ENCODE results near the gene C11orf68.
A peak's percentile ranks its signal among the peaks of the same experiment; 100 is the strongest.

C11orf68 gene

DNA sequence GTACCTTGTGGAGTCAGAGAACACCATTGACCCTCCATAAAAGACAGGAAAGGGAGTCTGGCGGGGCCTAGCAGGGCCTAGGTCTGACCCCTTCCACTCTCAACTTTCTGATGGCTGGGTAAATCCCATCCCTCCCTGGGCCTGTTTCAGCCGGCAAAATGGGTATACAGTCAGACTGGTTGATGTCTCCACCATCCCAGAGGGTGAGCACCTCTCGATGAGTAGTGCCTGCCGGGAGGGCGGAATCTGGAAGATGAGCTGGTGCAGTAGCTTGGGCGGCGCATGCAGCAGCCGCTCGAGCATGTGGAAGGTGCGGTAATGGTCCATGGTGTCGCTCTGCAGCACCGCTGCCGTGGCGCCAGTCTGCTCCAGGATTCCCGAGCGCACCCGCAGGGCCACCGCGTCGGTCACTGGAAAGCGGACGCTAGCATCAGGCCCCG is 31.1 kb downstream of the C11orf68 start:
- peak overlapping the region; percentile 90 for H3K4me3 ChIP-seq (ENCODE audit: low read depth, low read length)
- TF ChIP-seq, protein P1, sequence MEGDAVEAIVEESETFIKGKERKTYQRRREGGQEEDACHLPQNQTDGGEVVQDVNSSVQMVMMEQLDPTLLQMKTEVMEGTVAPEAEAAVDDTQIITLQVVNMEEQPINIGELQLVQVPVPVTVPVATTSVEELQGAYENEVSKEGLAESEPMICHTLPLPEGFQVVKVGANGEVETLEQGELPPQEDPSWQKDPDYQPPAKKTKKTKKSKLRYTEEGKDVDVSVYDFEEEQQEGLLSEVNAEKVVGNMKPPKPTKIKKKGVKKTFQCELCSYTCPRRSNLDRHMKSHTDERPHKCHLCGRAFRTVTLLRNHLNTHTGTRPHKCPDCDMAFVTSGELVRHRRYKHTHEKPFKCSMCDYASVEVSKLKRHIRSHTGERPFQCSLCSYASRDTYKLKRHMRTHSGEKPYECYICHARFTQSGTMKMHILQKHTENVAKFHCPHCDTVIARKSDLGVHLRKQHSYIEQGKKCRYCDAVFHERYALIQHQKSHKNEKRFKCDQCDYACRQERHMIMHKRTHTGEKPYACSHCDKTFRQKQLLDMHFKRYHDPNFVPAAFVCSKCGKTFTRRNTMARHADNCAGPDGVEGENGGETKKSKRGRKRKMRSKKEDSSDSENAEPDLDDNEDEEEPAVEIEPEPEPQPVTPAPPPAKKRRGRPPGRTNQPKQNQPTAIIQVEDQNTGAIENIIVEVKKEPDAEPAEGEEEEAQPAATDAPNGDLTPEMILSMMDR (IDR thresholded peaks at IDR 0.05; ENCODE audit: borderline replicate concordance, insufficient read depth, low read depth, low read length) = no peak

DNA sequence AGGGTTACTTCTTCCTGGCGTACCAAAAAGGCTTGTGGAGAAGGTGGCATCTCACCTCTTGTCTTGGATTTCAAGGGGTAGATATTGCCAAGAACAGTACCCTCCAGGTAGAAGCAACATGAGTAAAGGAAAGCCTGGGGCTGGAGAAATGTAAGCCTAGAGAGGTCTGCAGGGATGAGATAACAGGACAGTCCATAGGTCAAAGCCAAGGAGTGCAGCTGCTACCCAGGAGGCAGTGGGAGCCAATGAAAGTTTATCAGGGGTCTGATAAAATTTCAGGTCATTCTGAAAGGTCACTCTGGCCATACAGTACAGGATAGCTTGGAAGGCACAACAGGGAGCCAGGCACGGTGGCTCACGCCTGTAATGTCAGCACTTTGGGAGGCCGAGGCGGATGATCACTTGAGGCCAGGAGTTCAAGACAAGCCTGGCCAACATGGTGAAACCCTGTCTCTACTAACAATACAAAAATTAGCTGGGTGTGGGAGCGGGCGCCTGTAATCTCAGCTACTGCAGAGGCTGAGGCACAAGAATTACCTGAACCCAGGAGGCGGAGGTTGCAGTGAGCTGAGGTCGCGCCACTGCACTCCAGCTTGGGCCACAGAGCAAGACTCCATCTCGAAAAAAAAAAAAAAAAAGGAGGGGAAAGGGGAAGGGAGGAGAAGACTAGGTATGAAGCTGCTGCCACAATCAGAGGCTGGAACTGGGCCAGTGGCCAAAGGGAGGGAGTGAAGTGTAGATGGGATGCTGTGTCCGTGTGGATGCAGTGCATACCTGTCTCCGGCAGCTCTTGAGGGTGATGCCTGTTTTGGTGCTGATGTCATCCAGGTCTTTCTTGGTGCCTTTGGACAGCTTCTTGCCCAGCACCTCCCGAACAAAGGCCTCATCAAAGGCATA is 31.8 kb downstream of the C11orf68 start:
- H3K4me3 ChIP-seq (ENCODE audit: low read depth, low read length) = peak overlapping the region; percentile 90

DNA sequence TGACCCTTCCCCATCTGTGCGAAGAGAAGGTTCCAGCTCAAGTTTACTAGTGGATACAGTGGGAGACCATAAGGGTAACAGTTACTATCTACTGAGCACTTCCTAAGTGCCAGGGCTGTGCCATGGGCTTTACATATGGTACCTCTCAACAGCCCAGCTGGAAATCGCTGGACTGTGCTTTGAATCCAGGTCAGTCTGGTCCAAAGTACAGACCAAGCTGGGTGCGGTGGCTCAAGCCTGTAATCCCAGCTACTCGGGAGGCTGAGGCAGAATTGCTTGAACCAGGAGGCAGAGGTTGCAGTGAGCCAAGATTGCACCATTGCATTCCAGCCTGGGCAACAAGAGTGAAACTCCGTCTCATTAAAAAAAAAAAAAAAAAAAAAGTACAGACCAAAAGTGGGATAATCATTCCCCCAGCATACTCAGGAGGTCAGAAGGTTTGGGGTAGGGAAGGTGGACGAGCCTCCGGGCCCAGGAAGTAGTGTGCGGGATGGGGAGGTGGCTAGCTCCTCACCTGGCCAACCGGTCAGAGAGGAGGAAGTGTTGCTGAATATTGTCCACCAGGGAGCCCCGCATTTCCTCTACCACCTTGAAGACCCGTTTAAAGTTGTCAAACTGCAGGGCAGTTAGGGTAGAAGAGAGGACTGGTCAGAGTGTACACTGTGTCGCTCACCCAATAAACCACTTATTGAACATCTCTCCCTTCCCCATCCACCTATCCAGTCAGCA is 32.9 kb downstream of the C11orf68 start:
- H3K4me3 ChIP-seq (ENCODE audit: low read depth, low read length) = no peak overlapping the region
- TF ChIP-seq, protein P1 (IDR thresholded peaks at IDR 0.05; ENCODE audit: borderline replicate concordance, insufficient read depth, low read depth, low read length) = no peak

More for the DNA sequence above, 31.8 kb downstream of the C11orf68 start:
- TF ChIP-seq, protein P1 (IDR thresholded peaks at IDR 0.05; ENCODE audit: borderline replicate concordance, insufficient read depth, low read depth, low read length) = no peak

DNA sequence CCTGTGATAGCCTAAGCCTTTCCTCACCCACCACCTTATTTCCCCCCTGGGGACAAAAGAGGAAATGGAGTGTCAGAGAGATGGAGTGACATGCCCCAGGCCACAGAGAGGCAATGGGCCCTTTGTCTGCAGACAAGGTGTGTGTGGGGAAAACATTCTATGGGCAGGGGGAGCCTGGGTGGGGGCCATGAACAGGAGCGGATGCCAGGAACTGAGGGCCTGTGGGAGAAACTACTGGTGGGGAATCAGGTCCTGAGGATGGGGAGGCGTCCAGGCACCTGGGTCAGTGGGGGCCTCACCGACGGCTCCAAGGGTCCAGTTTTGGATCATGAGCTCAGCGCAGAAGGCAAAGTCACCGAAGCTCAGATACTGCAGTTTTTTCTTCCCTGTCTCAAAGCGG is 33.6 kb downstream of the C11orf68 start:
- H3K4me3 ChIP-seq (ENCODE audit: low read depth, low read length) = no peak overlapping the region
- TF ChIP-seq, protein P1 (IDR thresholded peaks at IDR 0.05; ENCODE audit: borderline replicate concordance, insufficient read depth, low read depth, low read length) = no peak

DNA sequence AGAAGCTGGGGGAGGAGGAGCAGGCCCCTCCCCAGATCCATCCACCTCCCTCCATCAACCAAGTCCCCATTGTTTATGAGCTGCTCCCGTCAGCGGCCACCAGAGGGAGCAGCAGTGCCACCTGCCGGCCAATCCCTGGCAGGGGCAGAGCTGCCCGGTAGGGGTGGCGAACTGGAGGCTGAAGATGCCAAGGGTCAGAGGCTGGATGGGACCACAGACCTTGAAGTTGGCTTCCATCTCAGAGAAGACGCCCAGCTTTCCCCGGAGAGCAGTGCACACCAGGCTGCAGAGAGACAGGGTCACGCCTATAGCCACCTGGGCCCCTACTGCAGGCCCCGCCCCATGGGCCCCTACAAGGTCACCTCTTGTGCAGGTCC is 34.2 kb downstream of the C11orf68 start:
- H3K4me3 ChIP-seq (ENCODE audit: low read depth, low read length) = no peak overlapping the region
- TF ChIP-seq, protein P1 (IDR thresholded peaks at IDR 0.05; ENCODE audit: borderline replicate concordance, insufficient read depth, low read depth, low read length) = peak; percentile 99

DNA sequence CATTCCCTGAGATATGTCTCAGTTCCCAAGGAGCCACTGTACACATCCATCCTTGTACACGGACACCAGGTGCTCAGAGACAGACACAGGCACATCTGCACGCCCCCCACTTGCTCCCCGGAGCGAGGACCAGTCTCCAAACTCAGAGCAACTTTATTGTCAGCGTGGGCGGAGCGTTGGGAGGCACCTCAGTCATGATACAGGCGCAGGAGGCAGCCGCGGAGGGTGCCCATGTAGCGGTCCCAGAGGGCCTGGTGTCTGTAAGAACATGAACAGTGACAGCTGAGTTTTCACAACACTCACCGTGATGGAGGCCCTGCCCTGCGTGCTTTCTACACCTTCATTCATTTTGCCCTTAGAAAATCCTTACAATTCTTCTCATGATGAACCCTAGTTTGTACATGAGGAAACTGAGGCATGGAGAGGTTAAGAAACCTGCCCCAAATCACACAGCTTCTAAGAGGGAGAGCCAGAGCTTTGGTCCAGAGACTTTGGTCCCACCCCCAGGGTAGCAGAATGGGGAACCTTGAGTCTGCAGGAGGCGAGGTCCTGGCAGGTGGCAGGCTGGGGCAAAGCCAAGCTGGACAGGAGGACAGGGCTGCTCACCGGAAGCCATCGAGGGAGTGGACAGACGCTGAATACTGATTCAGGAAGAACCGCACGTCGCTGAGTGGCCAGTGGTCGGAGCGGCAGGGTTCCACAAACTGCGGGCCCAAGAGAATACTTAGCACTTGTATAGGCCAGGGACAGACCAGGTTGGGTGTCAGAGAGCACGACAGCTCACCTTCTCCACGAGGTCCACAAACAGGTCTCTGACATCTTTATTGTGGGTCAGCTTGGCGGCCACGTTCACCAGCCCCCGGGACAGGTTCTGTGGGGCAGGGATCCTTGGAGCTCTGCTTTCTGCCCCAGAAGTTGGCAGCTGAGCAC is 34.8 kb downstream of the C11orf68 start:
- TF ChIP-seq, protein P1 (IDR thresholded peaks at IDR 0.05; ENCODE audit: borderline replicate concordance, insufficient read depth, low read depth, low read length) = no peak
- H3K4me3 ChIP-seq (ENCODE audit: low read depth, low read length) = no peak overlapping the region
